Measurements from ENCODE around the gene SLC39A9. TPM values are rescaled to one million over a fixed set of nuclear protein-coding genes. Genes with fewer than 3 reads are reported as not detected.

SLC39A9 gene
- total RNA-seq, 4 donors from 2014 or later = 26.8 to 131 (median 38.7) TPM

- no peak within 1 kb of the TSS for H3K27ac ChIP-seq
- H3K4me3 ChIP-seq = no peak within 1 kb of the TSS
- TF ChIP-seq, protein P1, sequence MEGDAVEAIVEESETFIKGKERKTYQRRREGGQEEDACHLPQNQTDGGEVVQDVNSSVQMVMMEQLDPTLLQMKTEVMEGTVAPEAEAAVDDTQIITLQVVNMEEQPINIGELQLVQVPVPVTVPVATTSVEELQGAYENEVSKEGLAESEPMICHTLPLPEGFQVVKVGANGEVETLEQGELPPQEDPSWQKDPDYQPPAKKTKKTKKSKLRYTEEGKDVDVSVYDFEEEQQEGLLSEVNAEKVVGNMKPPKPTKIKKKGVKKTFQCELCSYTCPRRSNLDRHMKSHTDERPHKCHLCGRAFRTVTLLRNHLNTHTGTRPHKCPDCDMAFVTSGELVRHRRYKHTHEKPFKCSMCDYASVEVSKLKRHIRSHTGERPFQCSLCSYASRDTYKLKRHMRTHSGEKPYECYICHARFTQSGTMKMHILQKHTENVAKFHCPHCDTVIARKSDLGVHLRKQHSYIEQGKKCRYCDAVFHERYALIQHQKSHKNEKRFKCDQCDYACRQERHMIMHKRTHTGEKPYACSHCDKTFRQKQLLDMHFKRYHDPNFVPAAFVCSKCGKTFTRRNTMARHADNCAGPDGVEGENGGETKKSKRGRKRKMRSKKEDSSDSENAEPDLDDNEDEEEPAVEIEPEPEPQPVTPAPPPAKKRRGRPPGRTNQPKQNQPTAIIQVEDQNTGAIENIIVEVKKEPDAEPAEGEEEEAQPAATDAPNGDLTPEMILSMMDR (IDR thresholded peaks at IDR 0.05) = no peak
- TF ChIP-seq POLR2A (IDR thresholded peaks at IDR 0.05) = no peak
- DNase-seq = no peak
- peaks cover 0 to 16% of the 10 kb centered on the region in 2 donors for H3K4me1 ChIP-seq
- no peaks in the 10 kb centered on the region for H3K9me3 ChIP-seq
- H3K36me3 ChIP-seq = no peaks in the 10 kb centered on the region
- intact Hi-C loops (cut with DNase I; ENCODE audit: low total_unique reads) = no loop called here
- peaks cover 0 to 12% of the 10 kb centered on the region in 2 donors for H3K27me3 ChIP-seq
Measured at GRCh38 chr14:69484444-69485314, 86.2 kb downstream of the SLC39A9 start, which contains the start of gene PLEKHD1. Gene PLEKHD1 (plus strand): TSS chr14:69484728. CDS start chr14:69484966, 238 bp downstream.

GRCh38 chr14:69485315-69485660, 86.8 kb downstream of the SLC39A9 start:
- H3K27ac ChIP-seq = no peak overlapping the region
- intact Hi-C loops (cut with DNase I; ENCODE audit: low total_unique reads) = no loop called here
- no peak for DNase-seq
- H3K4me1 ChIP-seq = peaks cover 0 to 16% of the 10 kb centered on the region in 2 donors
- no peak for TF ChIP-seq POLR2A (IDR thresholded peaks at IDR 0.05)
- TF ChIP-seq, protein P1 (IDR thresholded peaks at IDR 0.05) = no peak
- H3K36me3 ChIP-seq = no peaks in the 10 kb centered on the region
- no peak overlapping the region for H3K4me3 ChIP-seq
- H3K9me3 ChIP-seq = no peaks in the 10 kb centered on the region
- peaks cover 0 to 12% of the 10 kb centered on the region in 2 donors for H3K27me3 ChIP-seq

DNA sequence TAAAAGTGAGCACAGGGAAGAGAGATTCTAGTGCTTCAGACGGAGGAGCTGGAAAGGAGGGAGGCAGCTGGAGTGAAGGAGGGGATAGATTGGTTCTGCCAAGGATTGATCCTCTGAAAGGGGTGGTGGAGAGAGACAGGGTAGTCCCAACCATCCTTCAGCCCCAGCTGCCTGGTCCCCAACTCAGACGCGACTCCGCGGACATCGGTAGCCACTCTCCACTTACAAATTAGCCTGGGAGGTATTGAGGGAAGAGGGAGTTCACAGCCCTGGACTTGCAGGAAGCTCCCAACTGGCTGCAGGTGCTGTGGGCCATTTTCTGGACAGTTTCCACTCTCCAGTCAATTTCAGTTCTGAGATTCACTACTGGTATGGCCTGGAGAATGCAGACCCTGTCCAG, 87.2 kb downstream of the SLC39A9 start:
- no peak overlapping the region for H3K27ac ChIP-seq

DNA sequence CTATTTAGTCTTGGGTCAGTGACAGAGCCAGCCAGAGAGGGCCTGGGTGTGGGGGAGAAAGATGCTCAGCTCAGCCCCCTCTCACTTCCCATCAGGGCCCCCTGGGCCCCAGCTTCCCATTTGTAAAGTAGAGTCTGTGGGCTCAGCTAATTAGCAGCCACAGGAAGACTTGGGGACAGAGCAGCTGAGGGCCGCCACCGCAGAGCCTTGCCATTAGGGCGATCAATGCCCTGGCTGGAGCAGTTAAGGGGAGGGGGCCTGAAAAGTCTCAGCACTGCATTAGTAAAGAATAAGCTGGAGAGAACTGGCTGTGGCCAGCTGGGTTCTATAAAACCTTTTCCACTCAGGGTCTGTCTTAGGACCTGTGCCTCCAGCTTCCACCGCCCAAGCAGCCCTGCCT, 88.7 kb downstream of the SLC39A9 start:
- Histone ChIP-seq H3K4me1 (peaks cover 0 to 16% of the 10 kb centered on the region in 2 donors), H3K9me3 (no peaks in the 10 kb centered on the region), H3K27ac (no peak overlapping the region), H3K4me3 (no peak overlapping the region), H3K27me3 (peaks cover 0 to 12% of the 10 kb centered on the region in 2 donors), H3K36me3 (no peaks in the 10 kb centered on the region)
- no peak for DNase-seq
- TF ChIP-seq, protein P1 (IDR thresholded peaks at IDR 0.05) = no peak
- no peak for TF ChIP-seq POLR2A (IDR thresholded peaks at IDR 0.05)
- intact Hi-C loops (cut with DNase I; ENCODE audit: low total_unique reads) = no loop called here

More for the DNA sequence above, 87.2 kb downstream of the SLC39A9 start:
- intact Hi-C loops (cut with DNase I; ENCODE audit: low total_unique reads) = no loop called here
- H3K4me1 ChIP-seq = peaks cover 0 to 16% of the 10 kb centered on the region in 2 donors
- no peaks in the 10 kb centered on the region for H3K9me3 ChIP-seq
- TF ChIP-seq POLR2A (IDR thresholded peaks at IDR 0.05) = no peak
- no peaks in the 10 kb centered on the region for H3K36me3 ChIP-seq
- DNase-seq = no peak
- H3K27me3 ChIP-seq = peaks cover 0 to 12% of the 10 kb centered on the region in 2 donors
- no peak overlapping the region for H3K4me3 ChIP-seq

GRCh38 chr14:69487771-69488170, 89.3 kb downstream of the SLC39A9 start:
- peaks cover 0 to 12% of the 10 kb centered on the region in 2 donors for H3K27me3 ChIP-seq
- no peaks in the 10 kb centered on the region for H3K36me3 ChIP-seq
- intact Hi-C loops (cut with DNase I; ENCODE audit: low total_unique reads) = no loop called here

More at GRCh38 chr14:69487771-69488170, 89.3 kb downstream of the SLC39A9 start:
- TF ChIP-seq, protein P1 (IDR thresholded peaks at IDR 0.05) = no peak
- TF ChIP-seq POLR2A (IDR thresholded peaks at IDR 0.05) = no peak
- Histone ChIP-seq H3K27ac (no peak overlapping the region), H3K4me1 (peaks cover 0 to 16% of the 10 kb centered on the region in 2 donors), H3K9me3 (no peaks in the 10 kb centered on the region), H3K4me3 (no peak overlapping the region)
- no peak for DNase-seq

Measured in uterus (tissue), 4 donors.